GM19455 (cell line): ENCODE data around the gene PLEKHH1.
"Not testable (repeated sequence)": the region's sequence is repeated elsewhere in the genome, so short reads cannot be mapped to it uniquely, and the experiment has no call there.

ENCODE experiments used
- ATAC-seq: cut with Tn5 transposase; IDR thresholded peaks from one replicate; pipeline ENCODE4 v1.9.1; 2021; ENCODE audit not compliant: unreplicated experiment

The PLEKHH1 gene

DNA sequence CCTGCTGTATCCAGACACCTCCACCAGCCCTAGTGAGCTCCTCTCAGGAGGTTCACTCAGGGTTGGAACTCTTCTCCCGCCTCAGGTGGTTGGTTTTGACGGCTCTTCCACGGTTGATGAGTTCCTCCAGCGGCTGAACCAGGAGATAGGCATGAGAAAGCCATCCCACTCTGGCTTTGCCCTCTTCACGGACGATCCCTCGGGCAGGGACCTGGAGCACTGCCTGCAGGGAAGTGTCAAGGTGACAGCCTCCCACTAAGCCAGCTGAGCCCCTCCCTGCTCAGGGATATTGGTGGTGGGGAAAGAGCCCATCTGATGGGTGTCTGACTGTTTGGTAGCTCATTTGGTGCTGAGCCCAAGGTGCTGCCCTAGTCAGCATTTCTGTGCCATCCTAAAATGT is 46.5 kb downstream of the PLEKHH1 start:
- no peak for ATAC-seq

DNA sequence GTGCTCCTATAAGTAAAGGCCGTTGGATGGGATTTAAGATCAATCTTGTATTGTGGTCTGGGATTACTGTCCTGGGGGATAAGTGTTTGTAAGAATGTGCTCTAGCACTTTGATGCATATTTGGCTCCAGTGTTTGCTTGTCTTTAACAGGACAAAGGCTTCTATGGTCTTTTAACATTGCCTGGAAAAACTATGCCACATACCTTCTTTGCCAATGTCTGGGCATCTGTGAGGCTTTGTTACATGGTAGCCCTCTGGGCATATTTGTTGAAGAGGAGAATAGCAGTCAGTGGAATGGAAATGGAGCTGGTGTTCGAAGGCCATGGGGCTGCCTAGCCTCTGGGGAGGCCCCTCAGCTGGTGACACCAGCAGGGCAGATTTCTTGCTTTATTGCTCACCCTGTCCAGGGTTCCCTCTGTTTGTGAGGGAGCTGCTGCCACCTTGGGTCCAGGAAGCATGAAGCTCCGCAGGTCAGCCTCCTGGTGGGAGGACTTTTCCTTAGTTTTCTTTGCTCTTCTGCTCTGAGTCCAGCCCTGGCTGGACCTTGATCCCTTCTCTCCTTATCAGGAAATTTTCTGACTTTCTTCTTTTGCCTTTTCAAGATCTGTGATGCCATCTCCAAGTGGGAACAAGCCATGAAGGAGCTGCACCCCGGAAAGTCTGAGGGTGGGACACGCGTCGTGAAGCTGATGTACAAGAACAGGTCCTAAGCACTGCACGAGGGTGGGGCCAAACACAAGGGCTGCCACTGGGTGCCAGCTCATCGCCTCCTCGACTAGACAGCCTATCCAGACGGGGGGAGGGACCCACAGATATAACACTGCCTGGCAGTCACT is 47.5 kb downstream of the PLEKHH1 start:
- no peak for ATAC-seq

DNA sequence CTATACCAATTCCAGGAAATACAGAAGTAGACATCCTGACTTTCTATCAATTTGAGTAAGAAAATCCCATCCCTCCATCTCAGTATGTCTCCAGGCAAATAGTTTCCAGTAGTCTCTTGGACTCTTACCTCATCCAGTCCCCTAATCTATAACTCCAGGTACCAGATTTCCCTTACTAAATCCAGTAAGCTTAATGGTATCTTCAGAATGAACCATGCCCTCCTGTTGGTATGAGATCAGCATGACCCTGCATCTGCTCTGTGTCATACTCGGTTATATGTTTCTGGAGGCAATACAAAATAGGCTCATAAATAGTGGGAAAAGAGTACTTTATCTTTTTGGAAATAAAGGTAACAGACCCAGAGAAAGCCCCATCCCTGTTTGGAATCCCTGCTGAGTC is 48.6 kb downstream of the PLEKHH1 start:
- no peak for ATAC-seq

DNA sequence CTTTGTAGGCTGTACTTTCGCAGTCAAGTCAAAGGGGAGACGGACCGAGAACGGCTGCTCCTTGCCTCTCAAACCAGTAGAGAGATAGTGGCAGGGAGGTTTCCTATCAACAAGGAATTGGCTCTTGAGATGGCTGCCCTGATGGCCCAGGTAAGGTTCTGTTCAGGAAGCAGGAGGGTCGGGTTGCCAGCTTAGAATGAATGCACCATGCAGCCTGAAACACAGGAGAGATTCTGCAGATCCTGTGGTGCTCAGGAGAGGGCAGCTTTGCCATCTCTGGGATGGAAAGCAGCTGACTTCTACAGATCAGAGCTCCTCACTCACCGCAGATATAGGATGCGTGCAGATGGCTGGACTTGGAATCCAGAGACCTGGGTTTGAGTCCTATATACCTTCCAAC is 49.0 kb downstream of the PLEKHH1 start:
- ATAC-seq = no peak

DNA sequence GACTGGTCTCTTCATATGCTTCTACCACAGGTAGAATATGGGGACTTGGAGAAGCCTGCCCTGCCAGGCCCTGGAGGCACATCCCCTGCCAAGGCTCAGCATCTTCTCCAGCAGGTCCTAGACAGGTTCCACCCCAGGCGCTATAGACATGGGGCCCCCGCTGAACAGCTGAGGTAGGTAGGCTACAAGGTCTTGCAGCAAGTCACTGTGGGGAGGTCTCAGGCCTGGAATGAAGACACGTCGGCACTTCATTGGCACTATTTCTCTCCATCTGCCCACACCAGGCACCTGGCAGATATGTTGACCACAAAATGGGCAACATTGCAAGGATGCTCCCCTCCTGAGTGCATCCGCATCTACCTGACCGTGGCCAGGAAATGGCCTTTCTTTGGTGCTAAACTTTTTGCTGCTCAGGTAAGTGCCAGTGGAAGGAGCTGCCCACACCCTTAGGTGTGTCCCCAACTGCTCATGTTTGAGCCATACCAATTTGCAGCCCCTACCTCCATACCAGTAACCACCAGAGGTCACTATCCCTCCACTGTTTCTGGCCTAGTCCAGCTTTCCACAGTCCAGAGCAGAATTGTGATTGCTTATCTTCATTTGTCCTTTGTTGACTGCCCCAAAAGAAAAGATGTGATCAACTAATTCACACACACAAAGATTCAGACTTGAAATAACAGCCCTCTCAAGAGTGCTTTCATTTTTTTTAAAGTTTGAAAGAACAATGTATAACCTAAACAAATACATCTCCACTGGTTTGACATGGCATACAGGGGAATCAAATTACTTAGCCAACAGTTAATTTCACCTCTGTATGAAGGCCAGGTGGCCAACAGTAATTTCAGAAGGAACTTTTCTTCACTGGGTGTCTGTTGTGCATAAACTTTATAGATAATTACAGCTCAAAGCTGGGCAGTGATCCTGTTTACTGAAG is 50.9 kb downstream of the PLEKHH1 start:
- no peak for ATAC-seq

DNA sequence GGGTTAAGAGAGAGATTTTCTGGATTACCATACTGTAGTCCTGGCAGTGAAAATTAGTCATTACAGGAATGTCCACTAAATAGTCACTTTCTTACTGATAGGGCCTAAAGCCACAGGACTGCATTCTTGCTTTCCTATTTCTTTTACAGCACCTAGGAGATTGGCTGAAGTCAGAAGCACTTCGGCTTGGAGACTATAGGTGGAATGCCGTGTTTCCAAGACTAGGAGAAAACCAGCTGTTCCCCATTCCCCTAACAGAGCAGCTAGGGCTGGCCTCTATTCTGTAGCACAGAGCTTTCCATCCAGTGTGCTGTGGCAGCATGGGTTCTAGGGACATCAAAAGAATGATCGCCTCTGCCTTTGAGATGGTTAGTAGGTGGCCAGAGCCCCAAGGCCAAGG is 51.9 kb downstream of the PLEKHH1 start:
- ATAC-seq = no peak

DNA sequence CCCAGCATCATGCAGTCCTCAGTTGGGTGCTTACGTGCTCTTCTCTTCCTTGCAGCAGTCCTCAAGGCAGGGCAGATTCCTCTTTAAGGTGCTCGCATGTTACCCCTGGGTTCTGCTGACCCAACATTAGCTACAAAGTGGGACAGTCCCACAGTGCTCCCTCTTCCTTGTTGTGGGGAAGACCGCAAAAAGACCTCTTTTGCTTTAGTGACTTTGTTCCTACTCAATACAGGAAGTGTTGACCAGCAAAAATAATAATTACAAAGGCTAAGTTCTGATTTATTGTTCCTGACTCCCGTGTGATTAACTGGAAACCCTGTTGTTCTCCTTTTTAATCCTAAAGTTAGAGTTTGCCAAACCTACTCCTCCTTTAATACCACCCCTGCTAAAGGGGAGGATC is 53.3 kb downstream of the PLEKHH1 start:
- ATAC-seq = no peak

DNA sequence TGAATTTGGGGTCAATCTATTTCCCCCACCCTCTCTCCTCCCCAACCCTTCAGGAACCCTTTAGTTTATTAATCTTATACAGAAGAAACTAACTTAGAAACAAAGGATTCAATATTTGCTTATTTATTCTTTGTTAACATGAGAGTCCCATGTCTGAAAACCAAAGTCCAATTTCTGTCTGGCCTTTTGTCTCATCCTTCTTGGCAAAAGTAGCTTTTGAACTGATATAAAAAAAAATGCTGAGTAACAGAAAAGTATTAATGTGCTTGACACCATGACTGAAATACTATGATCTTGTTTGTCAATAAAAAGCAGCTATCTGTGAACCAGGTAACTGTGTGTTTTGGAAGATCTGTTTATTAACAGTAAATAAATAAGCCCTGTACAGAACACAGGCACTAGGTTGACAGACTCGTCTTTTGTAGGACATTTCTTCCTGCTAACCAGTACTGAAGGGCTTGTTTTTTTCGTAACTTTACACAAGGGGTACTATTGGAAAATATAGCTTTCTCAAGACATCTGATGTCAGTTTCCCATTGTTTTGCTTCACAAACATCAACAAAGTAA is 56.2 kb downstream of the PLEKHH1 start:
- ATAC-seq = no peak

DNA sequence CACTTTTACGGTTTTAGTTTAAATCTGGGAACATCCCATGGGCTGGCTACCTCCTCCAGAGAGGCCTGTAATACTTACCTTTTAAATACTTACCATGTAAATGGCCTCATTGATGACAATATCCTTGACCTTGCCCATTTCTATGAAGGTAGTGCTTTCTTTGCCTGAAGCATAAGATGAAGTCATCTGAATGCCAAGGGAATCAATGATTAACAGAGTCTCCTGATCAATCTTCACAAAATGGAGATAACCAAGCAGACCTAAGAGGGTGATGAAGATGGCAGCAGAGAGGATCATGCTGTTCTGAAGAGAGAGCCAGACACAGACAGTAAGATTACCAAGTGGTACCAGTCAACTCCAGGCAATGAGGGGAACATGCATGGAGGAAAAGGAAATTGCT is 60.6 kb downstream of the PLEKHH1 start:
- ATAC-seq = not testable (repeated sequence)

DNA sequence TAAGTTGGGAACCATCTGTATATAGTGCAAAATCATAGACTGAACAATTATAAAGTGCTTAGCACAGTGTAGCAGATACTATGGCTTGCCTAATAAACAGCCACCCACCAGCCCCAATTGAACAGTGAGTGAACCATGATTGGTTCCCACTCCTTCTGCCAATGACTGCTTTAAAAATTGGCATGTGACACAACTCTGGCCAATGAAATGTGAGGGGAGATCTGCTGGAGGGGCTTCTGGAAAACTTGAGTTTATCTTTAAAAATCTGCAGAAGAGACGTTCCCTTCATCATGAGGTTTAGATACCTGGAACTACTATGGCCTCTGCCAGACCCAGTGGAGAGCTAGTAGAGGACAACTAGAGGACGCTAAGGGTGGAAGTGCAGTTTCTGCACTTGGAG is 62.3 kb downstream of the PLEKHH1 start:
- ATAC-seq = no peak

DNA sequence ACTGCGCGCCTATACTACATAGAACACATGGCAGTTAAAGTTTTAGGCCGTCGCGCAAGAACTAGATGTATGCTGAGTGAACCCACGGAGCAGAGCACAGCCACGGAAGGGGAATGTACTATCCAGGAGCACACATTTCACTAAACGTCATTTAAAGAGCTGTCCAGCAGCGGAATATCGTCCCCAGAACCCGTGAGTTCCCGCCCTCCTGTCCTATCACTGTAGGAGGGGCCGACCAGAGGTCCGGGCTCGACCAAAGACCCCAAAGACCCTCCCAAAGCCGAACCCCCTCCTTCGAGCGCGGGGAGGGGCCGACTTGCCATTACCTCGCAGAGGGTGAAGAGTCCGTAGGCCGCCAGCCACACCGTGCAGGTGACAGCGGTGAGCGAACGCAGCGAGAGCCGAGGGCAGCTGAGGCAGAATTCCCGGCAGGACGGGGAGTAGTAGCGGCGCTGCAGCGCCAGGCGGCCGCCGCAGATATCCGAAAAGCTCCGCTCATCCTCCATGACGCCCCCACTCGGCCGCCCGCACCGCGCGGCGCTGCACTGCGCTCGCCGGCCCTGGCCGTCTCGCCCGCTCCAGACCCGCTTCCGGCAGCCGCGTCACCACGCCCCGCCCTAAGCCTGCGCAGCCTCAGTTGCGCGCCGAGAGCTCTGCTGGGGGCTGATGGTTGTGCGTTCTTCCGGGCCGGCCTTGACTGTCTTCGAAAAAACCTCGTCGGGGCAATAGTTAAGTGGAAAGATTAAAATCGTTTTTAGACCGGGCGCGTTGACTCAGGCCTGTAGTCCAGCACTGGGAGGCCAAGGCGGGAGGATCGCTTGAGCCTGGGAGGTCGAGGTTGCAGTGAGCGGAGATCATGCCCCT is 66.8 kb downstream of the PLEKHH1 start, which contains the start of gene PIGH:
TSS of gene PIGH (minus strand) at position 571 of the 864 bp plus-strand sequence. CDS start at position 506, 65 bp downstream.
- peak; percentile 89 for ATAC-seq

DNA sequence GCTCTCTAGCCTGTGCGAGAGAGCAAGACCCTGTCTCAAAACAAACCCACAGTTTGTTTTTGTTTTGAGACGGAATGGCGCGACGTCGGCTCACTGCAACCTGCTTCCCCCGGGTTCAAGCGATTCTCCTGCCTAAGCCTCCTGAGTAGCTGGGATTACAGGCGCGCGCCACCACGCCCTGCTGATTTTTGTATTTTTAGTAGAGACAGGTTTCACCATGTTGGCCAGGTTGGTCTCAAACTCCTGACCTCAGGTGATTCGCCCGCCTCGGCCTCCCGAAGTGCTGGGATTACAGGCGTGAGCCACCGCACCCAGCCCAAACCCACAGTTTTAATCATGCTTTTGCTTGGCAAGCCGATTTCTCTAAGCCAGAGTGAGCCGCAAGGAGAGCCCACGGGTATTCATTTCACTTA is 67.5 kb downstream of the PLEKHH1 start:
- not testable (repeated sequence) for ATAC-seq

DNA sequence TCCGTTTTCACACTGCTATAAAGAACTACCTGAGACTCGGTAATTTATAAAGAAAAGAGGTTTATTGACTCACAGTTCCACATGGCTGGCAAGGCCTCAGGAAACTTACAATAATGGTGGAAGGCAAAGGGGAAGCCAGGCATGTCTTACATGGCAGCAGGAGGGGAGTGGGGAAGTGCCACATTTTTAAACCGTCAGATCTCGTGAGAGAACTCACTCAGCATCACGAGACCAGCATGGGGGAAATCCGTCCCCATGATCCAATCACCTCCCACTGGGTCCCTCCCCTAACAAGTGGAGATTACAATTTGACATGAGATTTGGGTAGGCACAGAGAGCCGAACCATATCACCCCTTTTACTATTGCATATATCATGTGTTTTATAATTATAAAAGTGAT is 69.0 kb downstream of the PLEKHH1 start:
- ATAC-seq = no peak

DNA sequence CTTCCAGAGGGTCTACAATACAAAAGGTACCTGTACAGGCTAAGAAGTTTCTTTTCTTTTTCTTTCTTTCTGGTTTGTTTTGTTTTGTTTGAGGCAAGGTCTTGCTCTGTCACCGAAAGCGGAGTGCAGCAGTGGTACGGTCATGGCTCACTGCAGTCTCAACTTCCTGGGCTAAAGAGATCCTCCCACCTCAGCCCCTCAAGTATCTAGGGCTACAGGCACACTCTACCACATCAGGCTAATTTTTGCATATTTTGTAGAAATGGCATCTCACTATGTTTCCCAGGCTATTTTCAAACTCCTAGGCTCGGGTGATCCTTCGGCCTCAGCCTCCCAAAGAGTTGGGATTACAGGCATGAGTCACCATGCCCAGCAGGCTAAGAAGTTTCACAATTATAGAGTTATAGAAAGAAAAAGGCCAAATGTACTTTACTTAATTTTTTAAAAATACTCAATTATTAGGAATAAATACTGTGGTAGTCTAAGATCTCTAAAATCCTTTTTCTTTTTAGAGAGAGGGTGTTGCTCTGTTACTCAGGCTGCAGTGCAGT is 70.0 kb downstream of the PLEKHH1 start:
- no peak for ATAC-seq

DNA sequence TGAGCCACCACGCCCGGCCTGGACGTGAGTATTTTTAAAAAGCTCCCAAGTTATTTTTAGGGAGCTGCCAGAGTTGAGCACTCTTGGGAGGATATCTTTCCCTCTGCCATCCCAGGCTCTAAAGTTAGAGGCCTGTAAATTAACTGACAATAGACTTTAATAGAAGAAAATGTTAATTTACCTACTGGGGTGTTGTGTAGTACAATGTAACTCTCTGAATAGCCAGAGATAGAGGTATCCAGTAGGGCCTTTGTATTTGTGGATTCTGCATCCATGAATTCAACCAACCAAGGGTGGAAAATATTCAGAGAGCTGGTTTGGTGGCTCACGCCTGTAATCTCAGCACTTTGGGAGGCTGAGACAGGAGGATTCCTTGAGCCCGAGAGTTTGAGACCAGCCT is 74.6 kb downstream of the PLEKHH1 start:
- ATAC-seq = no peak

DNA sequence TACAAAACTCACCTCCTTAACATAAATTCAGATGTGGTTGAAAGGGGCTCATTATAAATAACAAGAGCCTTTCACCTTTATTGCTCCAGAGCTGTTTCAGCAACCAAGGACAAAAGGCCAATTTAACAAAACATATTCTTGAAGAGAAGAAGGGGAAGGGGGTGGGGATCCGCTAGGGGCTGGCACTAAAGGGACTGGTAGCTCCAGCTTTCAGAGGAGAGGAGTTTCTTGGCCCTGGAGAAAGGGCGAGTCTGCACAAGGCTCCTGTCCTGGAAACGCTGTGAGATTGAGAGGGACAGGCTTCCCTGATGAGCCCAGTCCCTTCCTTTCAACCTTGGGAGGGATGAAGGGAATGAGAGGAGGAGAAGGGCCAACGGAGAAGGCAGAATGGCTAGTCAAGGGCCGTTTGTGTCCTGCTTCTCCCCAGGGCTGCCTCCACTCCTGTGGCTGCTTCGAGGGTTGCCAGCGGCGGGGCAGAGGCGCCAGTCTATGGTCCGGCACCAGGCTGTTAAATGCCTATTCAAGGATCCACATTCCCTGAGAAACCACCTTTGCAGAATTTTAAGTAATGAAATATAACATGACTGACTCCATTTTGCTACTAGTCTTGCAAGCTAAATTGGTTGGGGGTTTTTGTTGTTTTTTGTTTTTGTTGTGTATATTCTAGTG is 76.7 kb downstream of the PLEKHH1 start:
- ATAC-seq = no peak

DNA sequence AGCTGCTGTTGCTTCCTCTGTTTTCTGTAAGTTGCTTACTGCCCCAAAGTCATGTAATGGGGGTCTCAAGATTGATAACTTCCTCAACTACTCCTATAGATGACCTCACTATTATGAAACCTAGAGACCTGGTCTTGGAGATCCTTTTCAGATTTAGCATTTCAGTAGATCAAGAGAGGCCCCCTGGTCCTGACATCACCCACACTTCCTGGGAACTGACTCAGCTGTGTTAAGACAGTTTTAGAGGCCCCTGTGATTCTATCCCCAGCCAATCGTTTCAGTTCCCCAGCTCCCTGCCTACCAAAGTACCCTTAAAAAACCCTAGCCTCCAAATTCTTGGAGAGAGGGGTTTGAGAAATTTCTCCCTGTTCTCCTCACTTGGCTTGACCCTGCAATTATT is 77.4 kb downstream of the PLEKHH1 start:
- ATAC-seq = no peak

DNA sequence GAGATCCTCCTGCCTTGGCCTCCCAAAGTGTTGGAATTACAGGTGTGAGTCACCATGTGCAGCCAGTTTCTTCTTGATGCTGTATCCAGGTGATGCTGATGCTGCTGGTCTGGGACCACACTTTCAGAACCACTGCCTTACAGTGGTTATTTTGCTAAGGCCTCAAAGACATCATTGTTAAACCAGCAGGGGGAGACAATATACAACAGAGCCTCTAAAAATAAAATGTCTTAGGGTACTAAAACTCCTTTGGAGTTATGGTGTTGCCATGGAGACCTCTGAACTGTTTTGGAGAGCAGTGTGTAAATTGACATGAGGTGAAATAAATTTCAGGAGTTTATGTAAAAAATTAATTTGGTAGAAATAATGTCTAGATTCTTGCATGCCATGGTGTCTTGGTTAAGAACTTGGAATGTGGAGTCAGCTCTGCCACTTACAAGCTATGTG is 85.5 kb downstream of the PLEKHH1 start:
- no peak for ATAC-seq

DNA sequence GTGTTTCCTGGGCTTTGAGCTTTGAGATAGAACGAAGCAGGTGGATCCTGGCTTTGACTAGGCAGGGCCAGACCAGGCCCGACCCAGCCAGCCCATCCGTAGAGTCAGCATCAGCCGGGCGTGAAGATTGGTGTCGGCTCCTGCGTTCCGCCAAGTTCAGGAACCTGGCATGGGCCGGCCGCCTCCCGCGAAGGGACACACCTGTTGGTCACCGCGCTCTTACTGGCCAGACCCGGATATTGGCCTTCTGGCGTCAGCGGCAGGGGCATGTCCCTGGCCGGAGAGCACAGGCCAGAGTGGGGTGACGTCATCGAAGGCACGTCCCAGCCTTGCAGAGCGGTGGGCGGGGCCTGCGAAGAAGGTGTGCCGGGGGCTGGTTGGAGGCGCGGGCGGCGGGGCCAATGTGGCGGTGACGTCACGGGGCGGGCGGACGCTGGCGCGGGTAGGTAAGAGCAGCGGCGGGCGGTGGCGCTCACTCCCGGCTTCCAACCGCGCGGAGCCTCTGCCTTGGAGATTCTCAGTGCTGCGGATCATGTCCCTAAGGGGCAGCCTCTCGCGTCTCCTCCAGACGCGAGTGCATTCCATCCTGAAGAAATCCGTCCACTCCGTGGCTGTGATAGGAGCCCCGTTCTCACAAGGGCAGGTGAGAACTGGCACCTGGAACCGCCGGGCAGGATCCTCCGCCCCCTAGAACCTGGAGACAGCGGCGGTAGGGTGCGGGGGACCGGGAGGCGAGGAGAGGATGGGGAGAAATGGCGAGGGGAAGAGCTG is 86.5 kb downstream of the PLEKHH1 start, which contains the start of gene ARG2:
TSS of gene ARG2 (plus strand) at position 475 of the 771 bp plus-strand sequence. CDS start at position 533, 58 bp downstream.
- peak; percentile 86 for ATAC-seq
